GM18868 (cell line): ENCODE results near the gene CNTN6.

Experiments used
- ATAC-seq: cut with Tn5 transposase; IDR thresholded peaks from one replicate; pipeline ENCODE4 v1.9.1; 2021; ENCODE audit warnings: mild to moderate bottlenecking, moderate library complexity; ENCODE audit not compliant: unreplicated experiment

CNTN6 gene

GRCh38 chr3:1400571-1400970, 307.7 kb downstream of the CNTN6 start:
- peak; percentile 54 for ATAC-seq

- no peak for ATAC-seq
These were observed 311.6 kb downstream of the CNTN6 start for GRCh38 chr3:1404270-1404962.

GRCh38 chr3:1406250-1406649, 313.4 kb downstream of the CNTN6 start:
- ATAC-seq: peak; percentile 46

GRCh38 chr3:1421577-1421976, 328.8 kb downstream of the CNTN6 start:
- peak; percentile 75 for ATAC-seq

- ATAC-seq: no peak
These were observed 330.8 kb downstream of the CNTN6 start for GRCh38 chr3:1423566-1424089.

GRCh38 chr3:1439395-1439794, 346.6 kb downstream of the CNTN6 start:
- peak; percentile 73 for ATAC-seq

- no peak for ATAC-seq
These were observed 349.4 kb downstream of the CNTN6 start for GRCh38 chr3:1442271-1442670.

- ATAC-seq: no peak
These were observed 351.4 kb downstream of the CNTN6 start for GRCh38 chr3:1444195-1444594.

- no peak for ATAC-seq
These were observed 353.7 kb downstream of the CNTN6 start for GRCh38 chr3:1446531-1446930.

- no peak for ATAC-seq
These were observed 354.6 kb downstream of the CNTN6 start for GRCh38 chr3:1447452-1447851.

GRCh38 chr3:1448443-1448842, 355.6 kb downstream of the CNTN6 start:
- ATAC-seq: no peak
